ENCODE measurements around the gene TYW1B. TPM values are rescaled to one million over a fixed set of nuclear protein-coding genes. Genes with fewer than 3 reads are reported as not detected.
"Not testable (repeated sequence)": the region's sequence is repeated elsewhere in the genome, so short reads cannot be mapped to it uniquely, and the experiment has no call there.

The TYW1B gene
- total RNA-seq, 1 experiment from 2014 or later, result 5.5 TPM

- peak overlapping the region; percentile 82 to 96 (median 92) for H3K27ac Mint-ChIP-seq
- not testable (repeated sequence) for H2AFZ ChIP-seq (ENCODE audit: low read length); H4K5ac ChIP-seq (ENCODE audit: insufficient read length, low read depth, low read length); H3K4me2 ChIP-seq (ENCODE audit: insufficient read depth, insufficient read length, low read length); H3K27me3 ChIP-seq (ENCODE audit: insufficient read depth, low read length); H3K4ac ChIP-seq (ENCODE audit: low read depth, low read length); H3K23ac ChIP-seq (ENCODE audit: insufficient read length, low read depth, low read length); H2BK12ac ChIP-seq (ENCODE audit: insufficient read length, low read depth, low read length); H3K56ac ChIP-seq (ENCODE audit: insufficient read length, low read depth, low read length); H4K20me1 ChIP-seq (ENCODE audit: control insufficient read depth, insufficient read depth, insufficient read length); H2BK20ac ChIP-seq (ENCODE audit: low read depth, low read length, poor library complexity, severe bottlenecking); H3K27me3 Mint-ChIP-seq (ENCODE audit: low read depth); H3K18ac ChIP-seq (ENCODE audit: insufficient read length, low read depth, low read length); H2BK120ac ChIP-seq (ENCODE audit: low read depth, low read length, poor library complexity, severe bottlenecking); H3K23me2 ChIP-seq (ENCODE audit: insufficient read length, low read depth, low read length, poor library complexity, severe bottlenecking); H4K91ac ChIP-seq (ENCODE audit: insufficient read length, low read depth, low read length); H2BK15ac ChIP-seq (ENCODE audit: low read depth, low read length); H3K27ac ChIP-seq (ENCODE audit: insufficient read length, low read depth, low read length); H3K9ac ChIP-seq (ENCODE audit: extremely low read depth, insufficient read length, low read length); H3T11ph ChIP-seq (ENCODE audit: low read length); H3K79me1 ChIP-seq (ENCODE audit: insufficient read depth, low read depth, low read length, poor library complexity, severe bottlenecking); H3K4me1 ChIP-seq (ENCODE audit: insufficient read depth, low read length); H3K79me2 ChIP-seq (ENCODE audit: insufficient read depth, low read length); H3K9me3 ChIP-seq (ENCODE audit: control insufficient read depth, low read depth, low read length); H3K9me3 Mint-ChIP-seq; H4K8ac ChIP-seq (replicated peaks; ENCODE audit: insufficient read length, low read depth, low read length); H2BK5ac ChIP-seq (ENCODE audit: insufficient read length, low read length); H2AK5ac ChIP-seq (ENCODE audit: insufficient read length, low read length); DNase-seq
- H3K4me3 Mint-ChIP-seq, result peak overlapping the region in 1 of 2 experiments; percentile 24; a peak in 1 of 5 replicates
- H3K14ac ChIP-seq (ENCODE audit: insufficient read depth, low read length), result peak overlapping the region; percentile 73
- peaks cover 26 to 32% of the 10 kb centered on the region in 2 experiments for H3K4me1 Mint-ChIP-seq
- peaks cover 9 to 15% (median 11%) of the 10 kb centered on the region in 3 experiments for H3K36me3 Mint-ChIP-seq (ENCODE audit: insufficient read depth in 1 of 3, low read depth in 3 of 3)
- WGBS (ENCODE audit: extremely low coverage, insufficient read length, low lambda C conversion rate), result no CpG with 5 or more reads among the region's 2 CpGs
These were observed 207.1 kb downstream of the TYW1B start for GRCh38 chr7:72620923-72621322.

- H3K79me2 ChIP-seq (ENCODE audit: insufficient read depth, low read length); H4K20me1 ChIP-seq (ENCODE audit: control insufficient read depth, insufficient read depth, insufficient read length); H3K56ac ChIP-seq (ENCODE audit: insufficient read length, low read depth, low read length); H2BK5ac ChIP-seq (ENCODE audit: insufficient read length, low read length); H4K8ac ChIP-seq (replicated peaks; ENCODE audit: insufficient read length, low read depth, low read length); H3K27ac ChIP-seq (ENCODE audit: insufficient read length, low read depth, low read length); H2BK12ac ChIP-seq (ENCODE audit: insufficient read length, low read depth, low read length); H3K23ac ChIP-seq (ENCODE audit: insufficient read length, low read depth, low read length); H3K4me1 ChIP-seq (ENCODE audit: insufficient read depth, low read length); H2AFZ ChIP-seq (ENCODE audit: low read length); H3T11ph ChIP-seq (ENCODE audit: low read length); H2AK5ac ChIP-seq (ENCODE audit: insufficient read length, low read length); H2BK120ac ChIP-seq (ENCODE audit: low read depth, low read length, poor library complexity, severe bottlenecking); H3K14ac ChIP-seq (ENCODE audit: insufficient read depth, low read length); H3K23me2 ChIP-seq (ENCODE audit: insufficient read length, low read depth, low read length, poor library complexity, severe bottlenecking); H2BK20ac ChIP-seq (ENCODE audit: low read depth, low read length, poor library complexity, severe bottlenecking); DNase-seq; H3K4me2 ChIP-seq (ENCODE audit: insufficient read depth, insufficient read length, low read length); H3K27me3 ChIP-seq (ENCODE audit: insufficient read depth, low read length); H3K79me1 ChIP-seq (ENCODE audit: insufficient read depth, low read depth, low read length, poor library complexity, severe bottlenecking); H2BK15ac ChIP-seq (ENCODE audit: low read depth, low read length); H3K4me3 Mint-ChIP-seq; H4K91ac ChIP-seq (ENCODE audit: insufficient read length, low read depth, low read length); H3K18ac ChIP-seq (ENCODE audit: insufficient read length, low read depth, low read length); H3K9ac ChIP-seq (ENCODE audit: extremely low read depth, insufficient read length, low read length); H3K9me3 ChIP-seq (ENCODE audit: control insufficient read depth, low read depth, low read length); H3K27me3 Mint-ChIP-seq (ENCODE audit: low read depth); H3K4ac ChIP-seq (ENCODE audit: low read depth, low read length); H4K5ac ChIP-seq (ENCODE audit: insufficient read length, low read depth, low read length): not testable (repeated sequence)
- H3K9me3 Mint-ChIP-seq, result peaks cover 10 to 12% of the 10 kb centered on the region in 2 experiments
- no CpG with 5 or more reads among the region's 11 CpGs for WGBS (ENCODE audit: extremely low coverage, insufficient read length, low lambda C conversion rate)
- peaks cover 26 to 32% of the 10 kb centered on the region in 2 experiments for H3K4me1 Mint-ChIP-seq
- H3K36me3 Mint-ChIP-seq (ENCODE audit: insufficient read depth in 1 of 3, low read depth in 3 of 3), result peaks cover 20 to 27% (median 20%) of the 10 kb centered on the region in 3 experiments
- H3K27ac Mint-ChIP-seq, result peak overlapping the region in 2 of 3 experiments; percentile 52 to 54; a peak in 4 of 7 replicates
These were observed 209.4 kb downstream of the TYW1B start for GRCh38 chr7:72618435-72619180.

All from H9 (cell line).